ENCODE results near the gene PRELID1.

Gene PRELID1

DNA sequence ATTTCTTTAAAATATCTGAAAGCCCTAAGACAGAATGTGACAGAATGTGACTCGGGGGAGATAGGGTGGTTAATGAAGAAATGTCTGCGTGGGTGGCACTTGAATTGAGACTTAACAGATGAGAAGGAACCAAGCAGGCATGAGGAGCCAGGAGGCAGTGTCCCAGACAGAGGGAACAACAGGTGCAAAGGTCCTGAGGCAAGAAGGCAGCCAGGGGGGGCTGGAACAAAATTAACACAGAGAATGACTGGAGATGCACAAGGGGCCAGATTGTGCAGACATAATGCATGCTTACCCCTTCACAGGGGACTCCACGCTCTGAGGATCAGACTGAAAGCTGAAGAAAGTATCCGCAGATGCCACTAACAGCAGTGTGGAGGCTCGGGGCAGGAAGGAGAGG lies 46.2 kb downstream of the PRELID1 start:
- TF ChIP-seq, protein P1, sequence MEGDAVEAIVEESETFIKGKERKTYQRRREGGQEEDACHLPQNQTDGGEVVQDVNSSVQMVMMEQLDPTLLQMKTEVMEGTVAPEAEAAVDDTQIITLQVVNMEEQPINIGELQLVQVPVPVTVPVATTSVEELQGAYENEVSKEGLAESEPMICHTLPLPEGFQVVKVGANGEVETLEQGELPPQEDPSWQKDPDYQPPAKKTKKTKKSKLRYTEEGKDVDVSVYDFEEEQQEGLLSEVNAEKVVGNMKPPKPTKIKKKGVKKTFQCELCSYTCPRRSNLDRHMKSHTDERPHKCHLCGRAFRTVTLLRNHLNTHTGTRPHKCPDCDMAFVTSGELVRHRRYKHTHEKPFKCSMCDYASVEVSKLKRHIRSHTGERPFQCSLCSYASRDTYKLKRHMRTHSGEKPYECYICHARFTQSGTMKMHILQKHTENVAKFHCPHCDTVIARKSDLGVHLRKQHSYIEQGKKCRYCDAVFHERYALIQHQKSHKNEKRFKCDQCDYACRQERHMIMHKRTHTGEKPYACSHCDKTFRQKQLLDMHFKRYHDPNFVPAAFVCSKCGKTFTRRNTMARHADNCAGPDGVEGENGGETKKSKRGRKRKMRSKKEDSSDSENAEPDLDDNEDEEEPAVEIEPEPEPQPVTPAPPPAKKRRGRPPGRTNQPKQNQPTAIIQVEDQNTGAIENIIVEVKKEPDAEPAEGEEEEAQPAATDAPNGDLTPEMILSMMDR (IDR thresholded peaks at IDR 0.05; ENCODE audit: low read depth, low read length): no peak

DNA sequence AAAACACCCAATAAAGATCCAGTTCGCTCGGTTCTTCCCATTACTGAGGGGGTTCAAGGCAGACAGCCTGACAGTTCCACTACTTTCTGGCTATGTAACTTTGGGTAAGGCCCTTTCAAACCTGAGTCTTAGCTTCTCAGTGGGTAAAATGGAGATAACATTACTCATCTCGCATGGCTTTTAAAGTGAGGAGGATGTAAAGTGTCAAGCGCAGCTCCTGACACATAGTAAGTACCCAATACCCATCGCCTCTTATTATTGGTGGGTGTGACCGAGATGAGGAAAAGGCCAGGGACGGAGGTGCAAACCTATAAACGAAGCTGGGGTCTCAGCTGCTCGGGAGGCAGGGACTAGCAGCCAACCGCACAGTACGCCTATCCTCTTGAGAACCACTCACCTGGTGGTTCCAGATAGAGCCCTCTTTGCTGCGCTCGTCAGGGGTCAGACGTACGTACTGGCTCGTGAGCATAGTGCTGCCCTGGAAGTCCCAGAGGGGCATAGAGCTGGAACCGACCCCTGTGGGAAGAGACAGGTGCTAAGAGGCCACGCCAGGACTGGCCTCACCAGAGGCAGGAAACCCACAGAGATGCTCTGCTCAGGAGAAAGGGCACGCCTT lies 47.3 kb downstream of the PRELID1 start:
- TF ChIP-seq, protein P1 (IDR thresholded peaks at IDR 0.05; ENCODE audit: low read depth, low read length): no peak
- no peak for DNase-seq (ENCODE audit: extremely low read depth, low read depth)

More for the DNA sequence above, 46.2 kb downstream of the PRELID1 start:
- DNase-seq (ENCODE audit: extremely low read depth, low read depth): no peak

DNA sequence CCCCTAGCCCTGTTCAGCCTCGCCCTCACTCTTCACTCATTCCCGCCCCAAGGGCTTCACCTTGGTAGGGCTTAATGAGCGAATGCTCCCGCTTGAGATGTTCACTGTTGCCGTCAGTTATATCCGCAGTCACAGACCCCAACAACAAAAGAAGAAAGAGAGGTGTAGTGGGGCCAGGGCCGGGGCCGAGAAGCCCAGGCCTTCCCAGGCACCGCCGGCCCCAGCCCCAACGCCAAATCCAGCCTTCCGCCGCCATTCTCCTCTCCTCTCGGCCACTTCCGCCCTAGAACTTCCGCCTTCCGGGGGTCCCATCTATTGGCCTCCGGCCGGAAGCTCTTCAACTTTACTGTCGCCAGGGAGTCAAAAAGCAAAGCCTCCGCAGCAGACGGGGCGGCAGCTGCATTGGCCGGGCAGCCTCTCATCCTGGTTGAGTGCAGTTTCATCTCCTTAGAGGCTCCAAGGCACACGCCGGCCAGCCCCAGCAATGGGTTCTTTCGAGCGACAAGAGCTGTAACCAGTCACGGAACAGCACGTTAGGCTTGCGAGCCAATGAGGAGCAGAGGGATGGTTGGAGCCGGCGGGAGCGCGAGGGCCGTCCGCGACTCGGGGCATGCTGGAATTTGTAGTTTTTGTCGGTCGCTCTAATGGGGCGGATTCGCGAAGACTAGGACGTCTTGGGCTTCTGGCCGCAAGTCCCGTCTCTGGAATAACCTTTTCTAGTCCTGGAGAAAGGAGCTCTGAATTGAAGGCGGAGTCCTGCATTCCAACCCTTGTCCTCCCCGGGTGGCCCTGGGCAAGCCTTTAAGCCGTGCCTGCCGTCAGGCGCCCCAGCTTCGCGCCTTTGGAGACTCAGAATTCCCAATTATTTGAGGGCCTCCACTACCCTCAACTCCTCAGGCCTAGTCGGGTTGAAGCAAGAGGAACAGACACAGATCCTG lies 48.1 kb downstream of the PRELID1 start, which contains the start of gene LMAN2:
LMAN2 (minus strand) TSS at position 277 of the 938 bp plus-strand sequence; CDS start at position 256, 21 bp downstream.
- DNase-seq (ENCODE audit: extremely low read depth, low read depth): peak; percentile 90
- TF ChIP-seq, protein P1 (IDR thresholded peaks at IDR 0.05; ENCODE audit: low read depth, low read length): no peak

DNA sequence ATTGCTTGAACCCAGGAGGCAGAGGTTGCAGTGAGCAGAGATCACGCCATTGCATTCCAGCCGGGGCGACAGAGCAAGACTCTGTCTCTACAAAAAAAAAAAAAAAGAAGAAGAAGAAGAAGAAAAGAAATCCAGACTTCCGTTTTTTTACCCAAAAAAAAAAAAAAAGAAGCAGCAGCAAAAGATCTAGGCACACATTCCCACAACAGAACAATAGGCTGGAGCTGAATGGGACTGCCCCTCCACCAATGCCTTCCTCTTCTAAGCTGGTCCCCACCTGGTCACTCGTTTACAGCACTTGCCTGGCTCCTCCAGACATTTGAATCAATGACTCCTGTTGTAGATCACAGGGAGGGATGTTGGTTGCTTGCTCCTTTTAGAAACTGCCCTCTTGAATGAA lies 49.5 kb downstream of the PRELID1 start:
- TF ChIP-seq, protein P1 (IDR thresholded peaks at IDR 0.05; ENCODE audit: low read depth, low read length): no peak
- DNase-seq (ENCODE audit: extremely low read depth, low read depth): no peak

DNA sequence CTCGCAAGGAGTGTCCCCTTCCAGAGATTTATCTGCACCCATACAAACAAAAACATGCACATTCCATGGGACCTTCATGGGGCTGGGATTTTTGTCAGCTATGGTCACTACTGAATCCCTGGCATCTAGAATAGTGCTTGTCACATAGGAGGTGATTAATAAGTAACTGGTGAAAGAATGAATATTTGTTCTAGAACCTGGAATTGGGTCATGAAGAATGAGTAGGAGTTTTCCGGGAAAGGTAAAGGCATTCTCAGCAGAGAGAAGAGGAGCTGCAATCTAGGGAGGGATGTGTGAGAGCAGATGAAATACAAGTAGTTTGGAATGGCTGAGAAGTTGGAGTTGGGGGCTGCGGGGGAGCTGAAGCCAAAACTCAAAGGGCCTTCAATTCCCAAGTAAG lies 50.7 kb downstream of the PRELID1 start:
- no peak for DNase-seq (ENCODE audit: extremely low read depth, low read depth)
- TF ChIP-seq, protein P1 (IDR thresholded peaks at IDR 0.05; ENCODE audit: low read depth, low read length): no peak

DNA sequence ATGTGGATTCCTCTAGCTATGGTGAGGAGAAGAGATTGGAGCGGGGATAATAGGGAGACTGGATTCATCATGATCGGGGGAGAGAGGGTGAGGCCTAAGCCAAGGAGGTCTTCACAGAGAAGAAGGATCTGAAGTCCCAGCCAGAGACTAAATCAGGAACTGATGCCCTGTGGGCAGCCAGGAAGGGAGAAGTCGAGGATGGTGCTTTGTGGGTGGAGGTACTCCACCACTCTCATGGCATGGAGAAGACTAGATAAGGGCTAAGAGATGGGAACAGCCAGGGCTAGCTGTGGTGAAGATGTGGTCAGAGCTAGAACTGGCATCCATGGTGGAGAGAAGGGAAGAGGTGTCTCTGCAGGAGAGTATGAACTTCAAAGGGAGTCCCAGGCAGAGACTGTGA lies 51.1 kb downstream of the PRELID1 start:
- TF ChIP-seq, protein P1 (IDR thresholded peaks at IDR 0.05; ENCODE audit: low read depth, low read length): no peak
- no peak for DNase-seq (ENCODE audit: extremely low read depth, low read depth)

All from AG09319 (cell line).